OCI-LY3 (cell line): ENCODE measurements around the gene KLHL35.

ENCODE experiments used
- H2AFZ ChIP-seq: fragments of 200-600, 300-600 bp; shearing (Covaris generic); 2 replicates; pipeline ENCODE4 v1.6.0; 2014; ENCODE audit warnings: antibody characterized with exemption, low read depth, low read length
- H3K27ac ChIP-seq: fragments of 200-600, 300-600 bp; sonication (generic); 2 replicates; pipeline ENCODE4 v1.5.1; 2014; ENCODE audit warnings: mild to moderate bottlenecking, low read length, moderate library complexity, mixed read lengths
- H3K27me3 ChIP-seq: fragments of 200-600, 300-600 bp; sonication (generic); 2 replicates; pipeline ENCODE4 v1.6.1; 2014; ENCODE audit warnings: low read depth, low read length, mixed read lengths
- H3K36me3 ChIP-seq: fragments of 200-600, 300-600 bp; sonication (generic); replicated peaks from 2 replicates; pipeline ENCODE3; 2014; ENCODE audit warnings: low read depth, low read length, mixed read lengths
- H3K4me1 ChIP-seq: fragments of 300-600, 200-600 bp; sonication (generic); 2 replicates; pipeline ENCODE4 v1.6.1; 2014; ENCODE audit warnings: low read length, mixed read lengths
- H3K4me2 ChIP-seq: fragments of 200-600, 300-600 bp; sonication (generic); 2 replicates; pipeline ENCODE4 v1.6.1; 2014; ENCODE audit warnings: low read length, mixed read lengths
- H3K4me3 ChIP-seq: fragments of 300-600, 200-600 bp; sonication (generic); 2 replicates; pipeline ENCODE4 v1.5.1; 2014; ENCODE audit warnings: antibody characterized with exemption, mild to moderate bottlenecking, low read length, moderate library complexity
- H3K79me2 ChIP-seq: fragments of 300-600, 200-600 bp; shearing (Covaris generic); 2 replicates; pipeline ENCODE4 v1.6.1; 2014; ENCODE audit warnings: mild to moderate bottlenecking, low read length, mixed read lengths
- H3K9ac ChIP-seq: fragments of 300-600, 200-600 bp; shearing (Covaris generic); 2 replicates; pipeline ENCODE4 v1.6.0; 2014; ENCODE audit warnings: mild to moderate bottlenecking, low read length, moderate library complexity
- H3K9me3 ChIP-seq: fragments of 200-600, 300-600 bp; shearing (Covaris generic); 2 replicates; pipeline ENCODE4 v1.6.1; 2014; ENCODE audit warnings: low read length, mixed read lengths; ENCODE audit not compliant: insufficient read depth
- H4K20me1 ChIP-seq: fragments of 200-600, 300-600 bp; sonication (generic); 2 replicates; pipeline ENCODE4 v1.6.1; 2016; ENCODE audit warnings: low read length, mixed read lengths; ENCODE audit not compliant: insufficient read depth
- CTCF ChIP-seq: fragments of 200-600, 300-600 bp; sonication (generic); IDR thresholded peaks from 2 replicates; pipeline ENCODE4 v1.5.1; 2014; ENCODE audit warnings: antibody characterized with exemption, low read length, low read depth
- EZH2phosphoT487 ChIP-seq: fragments of 200-600 bp; shearing (Covaris generic); IDR thresholded peaks from 2 replicates; pipeline ENCODE4 v1.6.1; 2018; ENCODE audit warnings: antibody characterized with exemption, mixed run types, low read depth

KLHL35 gene

GRCh38 chr11:75476739-75477613 is 44.0 kb upstream of the KLHL35 start:
- TF ChIP-seq EZH2phosphoT487 (no peak), CTCF (no peak)
- Histone ChIP-seq H3K36me3 (no peaks in the 10 kb centered on the region), H3K9ac (no peak overlapping the region), H3K27me3 (no peaks in the 10 kb centered on the region), H3K9me3 (no peaks in the 10 kb centered on the region), H3K27ac (no peak overlapping the region), H3K4me2 (no peak overlapping the region), H2AFZ (no peak overlapping the region), H3K4me1 (peaks cover 20% of the 10 kb centered on the region; the same call in 1 of the 2 replicates), H3K79me2 (no peaks in the 10 kb centered on the region), H4K20me1 (no peaks in the 10 kb centered on the region), H3K4me3 (no peak overlapping the region)

GRCh38 chr11:75475767-75476650 is 43.0 kb upstream of the KLHL35 start:
- no peak overlapping the region for H3K9ac ChIP-seq
- no peaks in the 10 kb centered on the region for H3K9me3 ChIP-seq
- no peak overlapping the region for H3K4me3 ChIP-seq
- H4K20me1 ChIP-seq, result no peaks in the 10 kb centered on the region
- no peaks in the 10 kb centered on the region for H3K79me2 ChIP-seq
- TF ChIP-seq CTCF, result no peak
- TF ChIP-seq EZH2phosphoT487, result no peak
- H3K4me1 ChIP-seq, result peaks cover 20% of the 10 kb centered on the region; the same call in 1 of the 2 replicates
- H3K27me3 ChIP-seq, result 0 out of 2 replicates have a peak, but pooled peaks cover under 1% of the 10 kb centered on the region
- no peak overlapping the region for H2AFZ ChIP-seq
- H3K27ac ChIP-seq, result no peak overlapping the region
- H3K36me3 ChIP-seq, result no peaks in the 10 kb centered on the region
- no peak overlapping the region for H3K4me2 ChIP-seq

GRCh38 chr11:75474878-75475766 is 42.1 kb upstream of the KLHL35 start:
- H3K36me3 ChIP-seq, result no peaks in the 10 kb centered on the region
- H3K9me3 ChIP-seq, result no peaks in the 10 kb centered on the region
- no peak overlapping the region for H3K4me2 ChIP-seq
- no peaks in the 10 kb centered on the region for H3K79me2 ChIP-seq
- H3K27ac ChIP-seq, result no peak overlapping the region
- H3K4me1 ChIP-seq, result peaks cover 20% of the 10 kb centered on the region; the same call in 1 of the 2 replicates
- H3K9ac ChIP-seq, result no peak overlapping the region
- 0 out of 2 replicates have a peak, but pooled peaks cover 4% of the 10 kb centered on the region for H3K27me3 ChIP-seq
- TF ChIP-seq EZH2phosphoT487 (no peak), CTCF (no peak)
- H3K4me3 ChIP-seq, result no peak overlapping the region
- H4K20me1 ChIP-seq, result no peaks in the 10 kb centered on the region
- H2AFZ ChIP-seq, result no peak overlapping the region
